ENCODE measurements around the gene WNT8B.

The WNT8B gene, protein sequence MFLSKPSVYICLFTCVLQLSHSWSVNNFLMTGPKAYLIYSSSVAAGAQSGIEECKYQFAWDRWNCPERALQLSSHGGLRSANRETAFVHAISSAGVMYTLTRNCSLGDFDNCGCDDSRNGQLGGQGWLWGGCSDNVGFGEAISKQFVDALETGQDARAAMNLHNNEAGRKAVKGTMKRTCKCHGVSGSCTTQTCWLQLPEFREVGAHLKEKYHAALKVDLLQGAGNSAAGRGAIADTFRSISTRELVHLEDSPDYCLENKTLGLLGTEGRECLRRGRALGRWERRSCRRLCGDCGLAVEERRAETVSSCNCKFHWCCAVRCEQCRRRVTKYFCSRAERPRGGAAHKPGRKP

DNA sequence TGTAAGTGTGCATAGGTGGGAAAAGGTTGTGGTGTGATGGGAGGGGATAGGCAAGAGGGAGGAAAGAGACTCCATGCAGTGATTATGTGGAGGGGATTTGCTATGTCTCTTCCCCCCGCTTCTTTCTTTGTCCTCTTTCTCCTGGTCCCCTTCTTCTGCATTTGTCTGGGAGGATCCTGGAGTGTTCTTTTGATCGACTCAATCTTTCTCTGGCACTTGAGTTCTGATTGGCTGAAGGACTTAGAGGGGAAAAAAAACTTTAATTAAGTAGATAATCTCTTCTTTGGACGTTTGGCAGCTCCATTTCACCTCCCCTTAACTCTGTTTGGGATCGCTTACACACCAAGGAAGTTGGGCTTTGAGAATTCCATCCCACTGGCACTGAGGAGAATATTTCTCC lies at the start of gene WNT8B:
WNT8B (plus strand) TSS at position 301 of the 400 bp plus-strand sequence. CDS start 160 bp downstream, outside the sequence.
- Histone ChIP-seq H3K27me3 (ENCODE audit: low read depth) (peaks cover 16% of the 10 kb centered on the region), H3K4me1 (no peaks in the 10 kb centered on the region), H3K36me3 (replicated peaks) (no peaks in the 10 kb centered on the region), H3K9me3 (no peaks in the 10 kb centered on the region), H3K4me3 (no peak within 1 kb of the TSS)
- in situ Hi-C loops (cut with MboI; ENCODE audit: low sequenced_read_pairs) = no loop called here
- DNase-seq (ENCODE audit: low spot score in 2 of 2) = no peak

DNA sequence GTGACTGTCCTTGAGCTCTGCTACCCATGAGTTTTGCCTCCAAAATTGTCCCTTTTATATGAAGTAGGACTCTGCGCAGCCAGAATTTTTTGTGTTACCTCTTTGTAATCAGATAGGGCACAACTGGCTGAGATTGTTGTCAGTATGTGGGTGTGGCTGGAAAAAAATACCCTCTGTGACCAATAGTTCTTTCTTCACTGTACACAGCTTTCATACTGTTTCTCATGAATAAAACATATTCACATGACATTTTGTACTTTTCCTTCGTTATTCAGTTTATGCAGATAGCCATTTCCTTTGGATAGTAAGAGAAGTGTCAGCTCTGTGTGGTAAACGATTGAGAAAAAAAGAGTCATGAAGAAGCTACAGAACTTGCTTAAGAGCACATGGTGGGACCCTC lies 49.6 kb upstream of the WNT8B start:
- Histone ChIP-seq H3K4me3 (no peak overlapping the region), H3K27me3 (ENCODE audit: low read depth) (0 out of 2 replicates have a peak, but pooled peaks cover 3% of the 10 kb centered on the region), H3K36me3 (replicated peaks) (no peaks in the 10 kb centered on the region), H3K4me1 (no peaks in the 10 kb centered on the region), H3K9me3 (0 out of 2 replicates have a peak, but pooled peaks cover 2% of the 10 kb centered on the region)
- in situ Hi-C loops (cut with MboI; ENCODE audit: low sequenced_read_pairs) = no loop called here
- DNase-seq (ENCODE audit: low spot score in 2 of 2) = no peak

DNA sequence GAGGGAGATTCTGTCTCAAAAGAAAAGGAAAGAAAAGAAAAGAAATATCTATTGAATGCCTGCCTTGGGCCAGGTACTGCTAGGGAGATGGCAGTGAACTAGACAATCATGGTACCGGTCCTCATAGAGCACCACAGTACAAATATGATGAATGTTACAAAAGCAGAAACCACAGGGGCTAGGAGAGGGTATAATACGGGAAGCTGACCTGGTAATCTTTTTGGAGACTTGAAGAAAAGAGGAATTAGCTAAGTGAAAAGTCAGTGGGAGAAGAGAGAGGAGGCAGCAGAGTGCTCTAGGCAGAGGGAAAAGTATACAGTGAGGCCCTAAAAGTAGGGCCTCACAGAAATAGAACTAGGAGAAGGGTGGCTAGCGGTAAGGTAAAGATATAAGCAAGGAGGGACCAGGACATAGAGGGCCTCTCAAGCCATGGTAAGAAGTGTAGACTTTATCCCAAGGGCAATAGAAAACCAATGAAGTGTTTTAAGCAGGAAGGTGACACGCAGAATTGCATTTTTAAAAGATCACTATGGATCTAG lies 42.8 kb upstream of the WNT8B start:
- H3K36me3 ChIP-seq (replicated peaks) = no peaks in the 10 kb centered on the region
- H3K4me1 ChIP-seq = no peaks in the 10 kb centered on the region
- peaks cover 3% of the 10 kb centered on the region; the same call in 1 of the 2 replicates for H3K27me3 ChIP-seq (ENCODE audit: low read depth)
- in situ Hi-C loops (cut with MboI; ENCODE audit: low sequenced_read_pairs) = no loop called here
- H3K9me3 ChIP-seq = no peaks in the 10 kb centered on the region
- no peak overlapping the region for H3K4me3 ChIP-seq
- DNase-seq (ENCODE audit: low spot score in 2 of 2) = no peak

DNA sequence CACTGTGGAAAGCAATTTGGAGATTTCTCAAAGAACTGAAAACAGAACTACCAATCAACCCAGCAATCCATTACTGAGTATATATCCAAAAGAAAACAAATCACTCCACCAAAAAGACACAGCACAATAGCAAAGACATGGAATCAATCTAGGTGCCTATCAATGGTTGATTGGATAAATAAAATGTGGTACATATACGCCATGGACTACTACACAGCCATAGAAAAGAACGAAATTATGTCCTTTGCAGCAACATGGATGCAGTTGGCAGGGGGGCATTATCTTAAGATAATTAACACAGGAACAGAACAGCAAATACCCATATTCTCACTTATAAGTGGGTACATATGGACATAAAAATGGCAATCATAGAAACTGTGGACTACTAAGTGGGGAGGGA lies 35.4 kb upstream of the WNT8B start:
- no peak for DNase-seq (ENCODE audit: low spot score in 2 of 2)
- Histone ChIP-seq H3K36me3 (replicated peaks) (no peaks in the 10 kb centered on the region), H3K27me3 (ENCODE audit: low read depth) (peaks cover 6% of the 10 kb centered on the region; the same call in 1 of the 2 replicates), H3K9me3 (no peaks in the 10 kb centered on the region), H3K4me1 (peaks cover 6% of the 10 kb centered on the region), H3K4me3 (no peak overlapping the region)
- in situ Hi-C loops (cut with MboI; ENCODE audit: low sequenced_read_pairs) = no loop called here

DNA sequence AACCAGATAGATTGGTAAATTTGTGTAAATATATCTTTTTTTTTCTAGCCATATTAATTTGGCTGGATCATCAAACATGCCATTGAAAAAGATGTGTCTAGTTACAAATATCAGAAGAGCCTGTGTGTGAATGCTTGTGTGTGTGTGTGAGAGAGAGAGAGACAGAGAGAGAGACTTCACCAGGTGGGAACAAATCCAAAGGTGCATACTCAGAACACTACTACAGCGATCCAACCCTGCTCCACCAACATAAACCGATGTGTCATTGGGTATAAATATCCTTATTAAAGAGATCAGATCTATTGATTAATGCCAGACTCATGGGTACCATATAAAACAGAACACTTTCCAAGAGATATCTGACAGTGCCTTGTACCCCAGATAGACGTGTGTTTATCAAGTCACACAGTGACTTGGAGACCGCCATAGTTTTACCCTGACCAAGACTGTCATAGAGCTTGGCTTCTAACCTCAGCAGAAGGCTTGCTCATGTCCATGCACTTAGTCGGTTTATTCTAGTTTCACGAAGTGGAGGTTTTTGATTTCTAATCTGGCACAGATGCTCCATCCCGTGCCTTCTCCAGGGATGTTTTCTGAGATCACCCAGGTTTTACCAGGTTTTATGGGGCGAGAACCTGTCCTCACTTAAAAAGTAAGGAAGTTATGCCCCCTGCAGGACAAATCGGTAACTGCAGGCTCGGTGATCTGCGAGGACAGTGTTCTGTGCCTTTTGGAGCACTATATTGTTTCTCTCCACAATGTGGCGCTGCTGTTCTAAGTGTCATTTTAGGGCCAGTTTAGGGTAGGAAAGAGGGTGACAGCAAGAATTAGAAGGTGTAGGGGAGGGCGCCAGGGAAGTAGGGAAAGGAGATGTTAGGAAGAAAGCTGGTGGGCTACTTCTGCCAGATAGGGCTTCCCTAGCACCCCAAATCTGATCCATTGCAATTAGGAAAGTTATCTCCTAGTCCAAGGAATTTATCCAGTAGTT lies 29.3 kb upstream of the WNT8B start:
- Histone ChIP-seq H3K4me3 (no peak overlapping the region), H3K27me3 (ENCODE audit: low read depth) (no peaks in the 10 kb centered on the region), H3K36me3 (replicated peaks) (no peaks in the 10 kb centered on the region), H3K4me1 (peaks cover 6% of the 10 kb centered on the region), H3K9me3 (no peaks in the 10 kb centered on the region)
- DNase-seq (ENCODE audit: low spot score in 2 of 2) = peak; percentile 86 to 98
- in situ Hi-C loops (cut with MboI; ENCODE audit: low sequenced_read_pairs) = loop anchor here (5.0 kb wide), 2 partner anchors 74 to 91 kb away; no protein-coding TSS in a partner anchor

DNA sequence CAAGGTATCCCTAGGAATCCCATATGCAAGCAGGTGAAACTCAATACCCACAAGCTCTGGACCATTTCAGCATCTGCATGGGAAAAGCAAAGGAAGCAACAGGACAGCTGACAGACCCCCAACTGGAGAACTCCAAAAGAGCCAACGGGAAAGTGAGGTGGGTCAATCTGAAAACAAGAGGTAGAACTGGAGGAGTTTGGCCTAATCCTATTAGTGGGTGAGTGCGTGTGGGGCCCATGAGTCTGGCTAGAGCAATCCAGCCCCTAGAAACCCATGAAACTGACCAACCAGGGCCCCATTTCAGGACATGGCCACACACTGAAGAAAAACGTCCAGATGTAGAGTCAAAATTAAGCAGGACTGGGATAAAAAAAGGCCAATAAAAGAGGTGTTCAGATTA lies 26.6 kb upstream of the WNT8B start:
- H3K36me3 ChIP-seq (replicated peaks) = no peaks in the 10 kb centered on the region
- no peaks in the 10 kb centered on the region for H3K4me1 ChIP-seq
- no peak overlapping the region for H3K4me3 ChIP-seq
- DNase-seq (ENCODE audit: low spot score in 2 of 2) = no peak
- no peaks in the 10 kb centered on the region for H3K9me3 ChIP-seq
- no peaks in the 10 kb centered on the region for H3K27me3 ChIP-seq (ENCODE audit: low read depth)
- in situ Hi-C loops (cut with MboI; ENCODE audit: low sequenced_read_pairs) = no loop called here

DNA sequence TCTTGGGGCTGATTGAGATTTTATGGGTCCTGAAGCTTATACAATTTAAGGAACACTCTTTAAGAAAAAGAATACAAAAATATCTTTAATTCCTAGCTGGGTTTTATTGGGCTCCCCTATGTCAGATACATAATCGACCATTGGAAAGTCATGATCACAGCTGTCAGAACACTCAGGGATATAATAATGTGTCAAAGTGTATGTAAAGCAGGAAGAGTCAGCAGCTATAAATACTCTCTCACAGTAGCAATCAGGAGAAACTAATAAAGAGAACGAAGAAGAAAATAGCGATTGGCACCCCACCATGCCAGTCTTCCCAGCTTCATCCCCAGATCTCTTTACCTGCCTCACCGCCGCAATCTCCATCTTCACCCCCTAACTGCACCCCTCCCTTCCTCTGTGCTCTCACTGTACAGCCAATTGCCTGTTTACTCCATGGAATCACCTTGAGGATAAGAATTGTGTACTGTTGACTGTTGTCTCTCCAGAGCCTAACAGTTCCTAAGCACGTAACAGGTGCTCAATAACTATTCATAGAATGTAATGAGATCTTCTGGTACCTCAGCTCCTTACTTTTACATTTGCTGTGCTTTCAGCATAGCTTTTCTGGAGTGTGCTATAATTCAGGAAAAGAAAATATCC lies 24.0 kb upstream of the WNT8B start:
- Histone ChIP-seq H3K36me3 (replicated peaks) (no peaks in the 10 kb centered on the region), H3K4me1 (no peaks in the 10 kb centered on the region), H3K4me3 (no peak overlapping the region), H3K9me3 (no peaks in the 10 kb centered on the region), H3K27me3 (ENCODE audit: low read depth) (0 out of 2 replicates have a peak, but pooled peaks cover 2% of the 10 kb centered on the region)
- in situ Hi-C loops (cut with MboI; ENCODE audit: low sequenced_read_pairs) = no loop called here
- no peak for DNase-seq (ENCODE audit: low spot score in 2 of 2)

DNA sequence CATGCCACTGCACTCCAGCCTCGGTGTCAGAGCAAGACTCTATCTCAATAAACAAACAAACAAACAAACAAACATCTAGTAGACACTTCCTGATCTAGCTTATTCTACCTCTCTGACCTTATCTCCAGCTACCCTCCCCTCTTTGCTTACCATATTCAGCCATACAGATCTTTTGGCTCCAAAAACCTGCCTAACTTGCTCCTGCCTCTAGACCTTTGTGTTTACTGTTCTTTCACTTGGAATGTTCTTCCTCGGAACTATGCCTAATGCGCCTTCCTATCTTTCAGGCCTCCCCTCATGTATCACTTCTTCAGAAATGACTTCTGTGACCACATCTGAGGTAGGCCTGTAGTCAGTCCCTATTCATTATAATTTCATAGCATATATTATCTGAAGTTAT lies 20.3 kb upstream of the WNT8B start:
- no peak for DNase-seq (ENCODE audit: low spot score in 2 of 2)
- Histone ChIP-seq H3K4me3 (no peak overlapping the region), H3K27me3 (ENCODE audit: low read depth) (peaks cover 7% of the 10 kb centered on the region; the same call in 1 of the 2 replicates), H3K4me1 (no peaks in the 10 kb centered on the region), H3K36me3 (replicated peaks) (no peaks in the 10 kb centered on the region), H3K9me3 (no peaks in the 10 kb centered on the region)
- in situ Hi-C loops (cut with MboI; ENCODE audit: low sequenced_read_pairs) = no loop called here

DNA sequence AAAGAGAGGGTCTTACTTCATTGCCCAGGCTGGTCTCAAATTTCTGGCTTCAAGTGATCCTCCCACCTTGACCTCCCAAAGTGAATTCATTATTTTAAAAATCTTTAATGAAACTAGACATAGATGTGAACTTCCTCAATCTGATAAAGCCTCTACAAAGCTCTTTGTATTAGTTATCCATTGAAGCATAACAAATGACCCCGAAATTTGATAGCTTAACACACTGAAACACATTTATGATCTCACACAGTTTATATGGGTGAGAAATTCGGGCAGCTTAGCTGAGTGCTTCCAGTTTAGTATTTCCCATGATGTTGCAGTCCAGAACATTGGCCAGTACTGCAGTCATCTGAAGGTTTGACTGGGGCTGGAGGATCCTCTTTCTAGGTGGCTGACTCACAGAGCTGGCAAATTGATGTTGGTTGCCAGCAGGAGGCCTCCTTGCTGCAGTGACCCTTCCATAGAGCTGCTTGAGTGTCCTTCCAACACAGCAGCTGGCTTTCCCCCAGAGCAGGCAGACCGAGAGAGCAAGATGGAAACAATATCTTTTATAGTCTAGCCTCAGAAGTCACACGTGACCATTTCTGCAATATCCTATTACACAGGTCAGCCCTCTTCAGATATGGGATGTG lies 16.6 kb upstream of the WNT8B start:
- no peaks in the 10 kb centered on the region for H3K9me3 ChIP-seq
- no peaks in the 10 kb centered on the region for H3K4me1 ChIP-seq
- in situ Hi-C loops (cut with MboI; ENCODE audit: low sequenced_read_pairs) = no loop called here

DNA sequence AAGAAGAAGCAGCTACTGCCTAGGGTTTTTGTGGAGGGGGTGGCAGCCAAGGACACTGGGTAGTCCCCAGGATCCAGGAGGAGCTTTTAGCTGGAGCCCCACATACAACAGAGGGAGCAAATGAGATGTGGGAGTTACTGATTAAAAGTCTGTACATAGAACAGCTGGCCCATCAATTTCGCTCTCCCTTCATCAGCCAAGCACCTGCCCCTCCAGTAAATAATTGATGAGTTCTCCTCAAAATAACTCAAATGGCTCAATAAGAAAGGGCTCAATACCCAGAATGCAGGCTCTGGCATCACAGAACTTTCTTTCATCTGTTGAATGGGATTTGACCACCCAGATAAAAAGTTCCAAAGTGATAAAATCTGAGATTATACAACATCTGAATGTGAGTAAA lies 15.1 kb upstream of the WNT8B start:
- Histone ChIP-seq H3K36me3 (replicated peaks) (no peaks in the 10 kb centered on the region), H3K4me3 (no peak overlapping the region), H3K27me3 (ENCODE audit: low read depth) (peaks cover 22% of the 10 kb centered on the region), H3K9me3 (no peaks in the 10 kb centered on the region), H3K4me1 (no peaks in the 10 kb centered on the region)
- in situ Hi-C loops (cut with MboI; ENCODE audit: low sequenced_read_pairs) = no loop called here
- no peak for DNase-seq (ENCODE audit: low spot score in 2 of 2)

More for the DNA sequence above, 16.6 kb upstream of the WNT8B start:
- Histone ChIP-seq H3K27me3 (ENCODE audit: low read depth) (peaks cover 19% of the 10 kb centered on the region), H3K4me3 (no peak overlapping the region), H3K36me3 (replicated peaks) (no peaks in the 10 kb centered on the region)
- peak in 1 of 2 experiments; percentile 13 for DNase-seq (ENCODE audit: low spot score in 2 of 2)

DNA sequence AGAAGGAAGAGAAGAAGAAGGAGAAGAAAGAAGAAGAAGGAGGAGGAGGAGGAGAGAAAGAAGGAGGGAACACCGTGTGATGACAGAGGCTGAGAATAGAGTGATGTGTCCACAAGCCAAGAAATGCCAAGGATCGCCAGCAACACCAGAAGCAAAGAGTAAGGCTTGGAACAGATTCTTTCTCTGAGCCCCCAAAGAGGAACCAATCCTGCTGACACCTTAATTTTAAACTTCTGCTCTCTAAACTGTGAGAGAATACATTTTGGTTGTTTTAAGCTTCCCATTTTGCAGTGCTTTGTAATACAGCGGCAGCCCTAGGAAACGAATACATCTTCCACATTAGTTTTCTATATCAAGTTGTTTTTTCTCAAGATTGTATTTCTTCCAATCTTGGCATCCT lies 13.9 kb upstream of the WNT8B start:
- Histone ChIP-seq H3K36me3 (replicated peaks) (no peaks in the 10 kb centered on the region), H3K4me3 (no peak overlapping the region), H3K27me3 (ENCODE audit: low read depth) (peaks cover 20% of the 10 kb centered on the region), H3K9me3 (no peaks in the 10 kb centered on the region), H3K4me1 (no peaks in the 10 kb centered on the region)
- in situ Hi-C loops (cut with MboI; ENCODE audit: low sequenced_read_pairs) = no loop called here
- DNase-seq (ENCODE audit: low spot score in 2 of 2) = no peak

DNA sequence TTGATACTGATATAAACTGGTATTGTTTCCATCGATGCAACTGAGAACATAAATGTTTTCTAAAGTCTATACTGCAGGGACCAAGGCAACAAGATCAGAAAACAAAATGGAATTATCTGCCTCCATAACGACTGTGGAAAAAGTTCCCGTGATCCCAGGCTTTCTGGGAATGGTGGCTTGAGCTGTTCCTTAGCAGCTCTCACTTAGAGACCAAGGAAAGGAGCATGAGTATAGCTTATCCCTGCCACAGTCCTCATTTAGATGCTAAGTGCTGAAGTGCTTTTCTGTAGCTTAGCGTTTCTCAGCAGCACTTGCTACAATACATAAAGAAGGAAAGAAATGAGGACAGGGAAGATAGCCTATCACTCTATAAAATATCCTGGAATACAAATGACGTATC lies 5.5 kb downstream of the WNT8B start:
- Histone ChIP-seq H3K4me3 (no peak overlapping the region), H3K27me3 (ENCODE audit: low read depth) (peaks cover 27% of the 10 kb centered on the region), H3K9me3 (no peaks in the 10 kb centered on the region), H3K36me3 (replicated peaks) (no peaks in the 10 kb centered on the region), H3K4me1 (no peaks in the 10 kb centered on the region)
- in situ Hi-C loops (cut with MboI; ENCODE audit: low sequenced_read_pairs) = no loop called here
- DNase-seq (ENCODE audit: low spot score in 2 of 2) = no peak

DNA sequence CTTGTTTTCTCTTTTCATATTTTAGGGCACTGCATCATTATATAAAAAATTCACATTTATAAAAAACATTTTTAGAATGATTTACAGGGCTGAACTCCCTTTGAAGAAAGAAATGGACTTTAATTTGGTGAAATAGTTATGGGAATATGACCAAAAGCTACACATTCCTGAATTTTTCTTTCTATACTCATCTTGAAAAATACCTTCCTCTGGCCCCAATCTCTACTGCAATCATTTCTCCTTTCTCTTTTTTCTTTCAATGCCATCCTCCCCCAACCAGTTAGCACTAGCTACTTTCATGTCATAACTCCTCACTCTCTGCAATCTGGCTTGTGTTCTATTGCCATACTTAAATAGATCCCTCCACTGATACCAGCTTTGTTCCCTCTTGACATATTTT lies 6.2 kb downstream of the WNT8B start:
- Histone ChIP-seq H3K9me3 (no peaks in the 10 kb centered on the region), H3K27me3 (ENCODE audit: low read depth) (peaks cover 23% of the 10 kb centered on the region), H3K36me3 (replicated peaks) (no peaks in the 10 kb centered on the region), H3K4me3 (no peak overlapping the region), H3K4me1 (no peaks in the 10 kb centered on the region)
- no peak for DNase-seq (ENCODE audit: low spot score in 2 of 2)
- in situ Hi-C loops (cut with MboI; ENCODE audit: low sequenced_read_pairs) = no loop called here
